ENCODE results near the gene SPAG9.
A peak's percentile ranks its signal among the peaks of the same experiment; 100 is the strongest.

SPAG9 gene

GRCh38 chr17:50939795-50940684 is 180.6 kb downstream of the SPAG9 start:
- ATAC-seq (no peak), DNase-seq (no peak)
- H3K4me1 Mint-ChIP-seq: peaks cover 33% of the 10 kb centered on the region
- peak overlapping the region; percentile 23 to 50 for H3K27ac Mint-ChIP-seq
- no peaks in the 10 kb centered on the region for H3K27me3 Mint-ChIP-seq
- no peaks in the 10 kb centered on the region for H3K9me3 Mint-ChIP-seq
- no peak overlapping the region for H3K4me3 Mint-ChIP-seq

GRCh38 chr17:50939542-50939794 is 181.2 kb downstream of the SPAG9 start:
- Mint-ChIP-seq H3K4me1 (peaks cover 39% of the 10 kb centered on the region), H3K27ac (no peak overlapping the region)

DNA sequence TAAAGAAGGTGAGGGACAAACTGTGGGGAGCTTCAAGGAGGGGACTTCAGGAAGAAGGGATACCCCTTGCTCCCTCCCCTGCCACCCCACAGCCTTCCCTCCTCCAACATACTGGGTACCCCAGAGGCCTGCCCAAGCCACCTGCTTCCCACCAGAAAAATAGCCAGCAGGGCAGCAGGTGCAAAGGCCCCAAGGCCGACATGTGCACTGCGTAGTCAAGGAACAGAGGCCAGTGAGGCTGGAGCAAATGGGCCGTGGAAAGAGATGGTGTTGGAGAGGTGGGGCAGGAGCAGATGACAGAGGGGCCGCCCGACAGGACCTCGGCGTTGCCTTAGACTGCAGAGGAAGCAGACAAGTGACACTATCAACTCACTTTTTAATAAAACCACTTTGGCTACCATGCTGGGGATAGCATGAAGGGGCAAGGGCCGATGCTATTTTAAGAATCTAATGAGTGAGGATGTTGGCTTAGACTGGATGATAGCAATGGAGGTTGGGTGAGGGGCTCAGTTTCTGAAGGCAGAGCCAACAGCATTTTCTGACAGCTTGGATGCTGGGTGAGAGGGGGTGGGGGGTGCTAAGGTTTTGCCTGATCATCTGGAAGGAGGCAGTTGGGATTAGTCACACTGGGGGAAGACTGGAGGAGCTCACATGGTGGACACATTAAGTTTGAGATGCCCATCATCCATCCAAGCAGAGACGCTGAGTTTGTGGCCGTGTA is 181.7 kb downstream of the SPAG9 start:
- no peaks in the 10 kb centered on the region for H3K27me3 Mint-ChIP-seq
- H3K4me3 Mint-ChIP-seq: no peak overlapping the region
- H3K4me1 Mint-ChIP-seq: peaks cover 36% of the 10 kb centered on the region
- no peak for DNase-seq
- no peaks in the 10 kb centered on the region for H3K9me3 Mint-ChIP-seq
- peak overlapping the region; percentile 3 to 75 for H3K27ac Mint-ChIP-seq
- no peak for ATAC-seq

More at GRCh38 chr17:50939542-50939794, 181.2 kb downstream of the SPAG9 start:
- ATAC-seq (no peak), DNase-seq (no peak)
- Mint-ChIP-seq H3K27me3 (no peaks in the 10 kb centered on the region), H3K9me3 (no peaks in the 10 kb centered on the region), H3K4me3 (no peak overlapping the region)

- no peak for DNase-seq
- H3K27me3 Mint-ChIP-seq: no peaks in the 10 kb centered on the region
- no peak for ATAC-seq
- H3K27ac Mint-ChIP-seq: no peak overlapping the region
- peaks cover 27% of the 10 kb centered on the region for H3K4me1 Mint-ChIP-seq
- H3K9me3 Mint-ChIP-seq: no peaks in the 10 kb centered on the region
- no peak overlapping the region for H3K4me3 Mint-ChIP-seq
These were observed 184.7 kb downstream of the SPAG9 start for GRCh38 chr17:50935996-50936266.

- no peak overlapping the region for H3K4me3 Mint-ChIP-seq
- no peak overlapping the region for H3K27ac Mint-ChIP-seq
- ATAC-seq: no peak
- H3K4me1 Mint-ChIP-seq: peaks cover 32% of the 10 kb centered on the region
- H3K27me3 Mint-ChIP-seq: no peaks in the 10 kb centered on the region
- H3K9me3 Mint-ChIP-seq: no peaks in the 10 kb centered on the region
- DNase-seq: no peak
These were observed 185.3 kb downstream of the SPAG9 start for GRCh38 chr17:50935221-50935995.

GRCh38 chr17:50934672-50935220 is 185.9 kb downstream of the SPAG9 start:
- no peak for DNase-seq
- H3K27ac Mint-ChIP-seq: peak overlapping the region in 1 of 2 donors; percentile 44
- H3K9me3 Mint-ChIP-seq: no peaks in the 10 kb centered on the region
- no peaks in the 10 kb centered on the region for H3K27me3 Mint-ChIP-seq
- peaks cover 38% of the 10 kb centered on the region for H3K4me1 Mint-ChIP-seq
- H3K4me3 Mint-ChIP-seq: no peak overlapping the region
- no peak for ATAC-seq

GRCh38 chr17:50934161-50934560 is 186.5 kb downstream of the SPAG9 start:
- H3K9me3 Mint-ChIP-seq: no peaks in the 10 kb centered on the region
- ATAC-seq (no peak), DNase-seq (no peak)
- no peaks in the 10 kb centered on the region for H3K27me3 Mint-ChIP-seq
- peaks cover 39% of the 10 kb centered on the region for H3K4me1 Mint-ChIP-seq
- H3K27ac Mint-ChIP-seq: peak overlapping the region in 1 of 2 donors; percentile 44
- no peak overlapping the region for H3K4me3 Mint-ChIP-seq

DNA sequence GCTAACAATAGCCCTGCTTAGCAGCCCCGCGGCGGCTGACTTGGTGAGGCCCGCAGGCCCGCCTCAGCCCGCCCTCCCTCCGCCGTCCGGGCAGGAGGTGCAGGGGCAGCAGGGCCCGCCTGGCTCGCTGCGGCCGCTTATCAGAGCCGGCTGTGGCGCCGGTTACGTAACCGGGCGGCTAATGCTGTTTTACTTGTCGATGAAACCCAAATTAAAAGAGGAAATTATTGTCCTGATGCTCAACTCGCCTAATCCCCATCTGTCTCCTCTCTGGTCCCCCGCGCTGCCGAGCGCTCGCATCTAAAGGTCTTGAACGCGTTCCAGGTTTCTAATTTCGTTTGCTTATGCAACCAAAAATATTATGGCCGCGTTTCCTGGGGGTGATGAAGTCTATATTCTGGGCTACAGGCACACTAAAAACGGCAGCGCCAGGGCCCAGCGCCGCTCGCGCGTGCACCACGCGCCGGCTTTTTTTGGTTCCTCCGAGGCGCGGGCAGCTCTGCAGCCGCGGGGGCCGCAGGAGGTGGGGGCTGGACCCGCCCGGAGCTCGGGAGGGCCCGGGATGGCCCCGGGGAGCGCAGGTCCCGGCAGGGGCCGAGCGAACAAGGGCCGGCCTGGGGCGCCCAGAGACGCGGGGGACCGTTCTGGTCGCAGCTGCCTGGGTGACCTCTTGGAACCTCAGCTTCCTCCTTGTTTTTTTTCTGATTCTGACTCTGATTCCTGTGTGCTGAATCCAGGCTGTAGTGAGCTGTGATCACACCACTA is 189.3 kb downstream of the SPAG9 start:
- H3K27me3 Mint-ChIP-seq: no peaks in the 10 kb centered on the region
- H3K4me3 Mint-ChIP-seq: peak overlapping the region; percentile 82 to 92
- DNase-seq (peak; percentile 53 to 59), ATAC-seq (peak; percentile 69)
- peaks cover 51% of the 10 kb centered on the region for H3K4me1 Mint-ChIP-seq
- H3K9me3 Mint-ChIP-seq: no peaks in the 10 kb centered on the region
- H3K27ac Mint-ChIP-seq: peak overlapping the region; percentile 97 to 98

DNA sequence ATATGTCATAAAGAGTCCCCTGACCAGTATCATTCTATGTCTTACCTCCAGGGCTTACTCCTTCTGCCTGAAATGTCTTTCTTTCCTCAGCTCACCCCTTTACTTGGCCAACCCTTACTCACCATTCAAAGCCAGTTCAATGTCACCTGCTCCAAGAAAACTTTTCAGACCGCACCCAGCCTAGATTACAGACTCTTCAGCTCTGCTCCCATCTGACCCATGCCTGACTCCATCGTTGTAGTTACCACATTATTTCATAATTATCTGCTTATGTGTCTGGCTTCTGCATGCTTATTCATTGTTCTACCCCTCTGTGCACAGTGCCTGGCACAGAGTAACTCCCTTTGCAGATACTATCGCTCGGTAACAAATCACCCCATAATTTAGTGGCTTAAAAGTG is 192.0 kb downstream of the SPAG9 start:
- Mint-ChIP-seq H3K4me3 (no peak overlapping the region), H3K9me3 (no peaks in the 10 kb centered on the region), H3K4me1 (peaks cover 46% of the 10 kb centered on the region), H3K27ac (no peak overlapping the region), H3K27me3 (no peaks in the 10 kb centered on the region)
- no peak for DNase-seq
- no peak for ATAC-seq

DNA sequence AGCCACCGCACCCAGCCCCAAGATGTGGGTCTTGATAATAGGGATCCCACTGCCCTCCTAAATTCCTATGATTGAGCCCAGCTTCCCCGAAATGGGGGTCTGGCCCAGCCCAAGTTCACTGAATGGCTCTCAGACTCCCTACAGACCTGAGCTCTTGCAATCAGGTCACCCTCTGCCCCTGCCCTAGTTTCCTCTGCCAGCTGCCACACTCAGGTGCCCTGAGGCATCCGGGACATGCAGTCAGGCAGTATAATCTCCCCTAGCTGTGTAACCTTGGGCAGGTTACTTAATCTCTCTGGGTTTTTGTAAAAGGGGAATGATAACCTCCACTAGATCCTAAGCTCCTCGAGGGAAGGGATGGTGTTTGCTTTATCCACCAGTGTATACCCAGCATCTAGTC is 193.4 kb downstream of the SPAG9 start:
- no peak overlapping the region for H3K27ac Mint-ChIP-seq
- H3K4me3 Mint-ChIP-seq: no peak overlapping the region
- no peaks in the 10 kb centered on the region for H3K9me3 Mint-ChIP-seq
- peaks cover 45% of the 10 kb centered on the region for H3K4me1 Mint-ChIP-seq
- ATAC-seq (no peak), DNase-seq (no peak)
- no peaks in the 10 kb centered on the region for H3K27me3 Mint-ChIP-seq

DNA sequence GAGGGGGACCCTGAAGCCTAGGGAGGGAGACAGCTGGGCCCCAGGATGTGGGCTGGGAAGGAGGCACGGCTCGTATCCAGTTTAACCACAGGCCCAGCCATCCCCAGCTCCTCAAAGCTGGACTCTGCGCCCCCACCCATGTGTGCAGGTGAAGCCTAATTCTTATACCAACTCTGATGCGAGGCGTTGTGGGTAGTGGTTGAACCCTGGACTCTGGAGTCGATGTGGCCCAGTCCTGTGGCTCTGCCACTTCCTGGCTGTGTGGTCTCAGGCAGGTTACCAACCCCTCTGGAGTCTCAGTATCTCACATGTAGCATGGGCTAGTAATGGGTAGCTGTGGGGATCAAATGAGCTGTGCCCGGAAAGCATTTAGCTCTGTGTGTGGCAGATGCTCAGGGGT is 194.1 kb downstream of the SPAG9 start:
- Mint-ChIP-seq H3K27me3 (no peaks in the 10 kb centered on the region), H3K4me1 (peaks cover 38% of the 10 kb centered on the region), H3K9me3 (no peaks in the 10 kb centered on the region), H3K4me3 (no peak overlapping the region), H3K27ac (no peak overlapping the region)
- peak in 1 of 2 donors; percentile 76 for DNase-seq
- ATAC-seq: peak; percentile 92

DNA sequence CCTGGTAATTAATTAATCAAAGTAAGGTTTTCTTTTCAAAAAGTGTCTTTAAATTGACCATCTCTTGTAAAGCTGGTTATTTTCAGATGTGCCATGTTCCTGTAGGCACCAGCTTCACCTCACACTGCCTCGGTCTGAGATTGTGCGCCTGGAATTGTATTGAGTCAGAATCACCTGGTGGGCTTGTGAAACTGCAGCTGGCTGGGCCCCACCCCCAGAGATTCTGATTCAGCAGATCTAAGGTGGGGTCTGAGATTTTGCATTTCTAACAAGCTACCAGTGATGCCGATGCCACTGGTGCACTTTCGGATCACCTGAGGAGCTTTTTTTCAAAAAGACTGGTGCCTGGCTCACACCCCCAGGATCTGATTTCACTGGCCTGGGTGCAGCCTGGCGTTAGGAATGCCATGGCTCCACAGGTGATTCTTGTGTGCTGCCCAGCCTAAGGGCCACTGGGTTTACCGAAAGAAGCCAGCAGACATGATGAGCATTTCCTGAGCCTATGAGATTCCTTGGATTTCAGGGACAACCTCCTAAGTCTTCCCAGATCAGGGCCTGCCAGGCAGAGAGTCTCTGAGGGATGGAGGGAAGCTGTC is 195.3 kb downstream of the SPAG9 start:
- ATAC-seq (no peak), DNase-seq (no peak)
- Mint-ChIP-seq H3K27ac (no peak overlapping the region), H3K27me3 (no peaks in the 10 kb centered on the region), H3K4me1 (peaks cover 35% of the 10 kb centered on the region), H3K4me3 (no peak overlapping the region), H3K9me3 (no peaks in the 10 kb centered on the region)

DNA sequence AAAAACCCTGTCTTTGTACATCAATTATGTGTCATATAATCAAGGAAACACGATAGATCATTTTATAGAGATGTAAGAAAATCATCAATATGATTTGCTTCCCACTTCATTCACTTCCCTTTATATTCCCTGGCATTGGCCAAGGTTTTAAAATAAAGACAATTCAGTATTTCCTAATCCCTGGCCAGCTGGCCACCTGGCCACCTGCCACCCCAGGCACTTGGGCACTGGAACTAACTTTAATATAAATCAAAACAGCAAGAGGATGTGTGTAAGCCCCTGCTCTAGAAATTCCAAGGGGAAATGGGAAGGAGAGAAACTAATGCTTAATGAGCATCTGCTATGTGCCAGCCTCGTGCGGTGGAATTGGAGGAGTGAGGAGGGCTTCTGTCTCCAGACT is 195.9 kb downstream of the SPAG9 start:
- Mint-ChIP-seq H3K27me3 (no peaks in the 10 kb centered on the region), H3K9me3 (no peaks in the 10 kb centered on the region), H3K27ac (no peak overlapping the region), H3K4me3 (no peak overlapping the region), H3K4me1 (peaks cover 35% of the 10 kb centered on the region)
- ATAC-seq: no peak
- DNase-seq: no peak

- no peaks in the 10 kb centered on the region for H3K9me3 Mint-ChIP-seq
- H3K4me1 Mint-ChIP-seq: peaks cover 38% of the 10 kb centered on the region
- no peak for ATAC-seq
- no peak overlapping the region for H3K27ac Mint-ChIP-seq
- DNase-seq: no peak
- no peak overlapping the region for H3K4me3 Mint-ChIP-seq
- H3K27me3 Mint-ChIP-seq: no peaks in the 10 kb centered on the region
These were observed 196.4 kb downstream of the SPAG9 start for GRCh38 chr17:50924300-50924699.

- no peak overlapping the region for H3K4me3 Mint-ChIP-seq
- peaks cover 45% of the 10 kb centered on the region for H3K4me1 Mint-ChIP-seq
- H3K9me3 Mint-ChIP-seq: no peaks in the 10 kb centered on the region
- no peak overlapping the region for H3K27ac Mint-ChIP-seq
- DNase-seq (no peak), ATAC-seq (no peak)
- no peaks in the 10 kb centered on the region for H3K27me3 Mint-ChIP-seq
These were observed 197.1 kb downstream of the SPAG9 start for GRCh38 chr17:50923611-50924010.

Measured in stimulated activated naive CD8-positive, alpha-beta T cell treated with anti-CD3 and anti-CD28 coated beads, Interleukin-15, amount 100 ng/mL, for 72 hours (primary cell).